Rectal smooth muscle tissue (tissue), 1 donor: ENCODE results near the gene PABPN1L.

Experiments used
- H3K27ac ChIP-seq: one replicate; pipeline ENCODE4 v1.7.0; 2013; ENCODE audit warnings: low read depth, low read length, inconsistent platforms
- H3K27me3 ChIP-seq: one replicate; pipeline ENCODE4 v1.7.0; 2013; ENCODE audit warnings: low read length; ENCODE audit not compliant: control insufficient read depth, insufficient read depth
- H3K36me3 ChIP-seq: one replicate; pipeline ENCODE4 v1.7.0; 2013; ENCODE audit warnings: low read length; ENCODE audit not compliant: control insufficient read depth, insufficient read depth
- H3K4me1 ChIP-seq: one replicate; pipeline ENCODE4 v1.7.0; 2013; ENCODE audit warnings: low read length; ENCODE audit not compliant: control insufficient read depth, insufficient read depth
- H3K4me3 ChIP-seq: one replicate; pipeline ENCODE4 v1.7.0; 2013; ENCODE audit warnings: low read length
- H3K9ac ChIP-seq: one replicate; pipeline ENCODE4 v1.7.0; 2013; ENCODE audit warnings: low read length

PABPN1L gene

GRCh38 chr16:88886420-88886844 is 20.0 kb upstream of the PABPN1L start:
- Histone ChIP-seq H3K4me3 (no peak overlapping the region), H3K4me1 (no peaks in the 10 kb centered on the region), H3K9ac (no peak overlapping the region), H3K27me3 (no peaks in the 10 kb centered on the region), H3K27ac (no peak overlapping the region), H3K36me3 (no peaks in the 10 kb centered on the region)

GRCh38 chr16:88885693-88886280 is 19.3 kb upstream of the PABPN1L start:
- Histone ChIP-seq H3K36me3 (no peaks in the 10 kb centered on the region), H3K4me1 (no peaks in the 10 kb centered on the region), H3K9ac (no peak overlapping the region), H3K4me3 (no peak overlapping the region), H3K27me3 (peaks cover under 1% of the 10 kb centered on the region), H3K27ac (no peak overlapping the region)

GRCh38 chr16:88884569-88885271 is 18.3 kb upstream of the PABPN1L start:
- no peaks in the 10 kb centered on the region for H3K4me1 ChIP-seq
- H3K36me3 ChIP-seq: no peaks in the 10 kb centered on the region
- H3K27me3 ChIP-seq: peaks cover 2% of the 10 kb centered on the region
- no peak overlapping the region for H3K27ac ChIP-seq
- no peak overlapping the region for H3K9ac ChIP-seq
- H3K4me3 ChIP-seq: no peak overlapping the region

- peaks cover 1% of the 10 kb centered on the region for H3K36me3 ChIP-seq
These were observed 17.5 kb upstream of the PABPN1L start for GRCh38 chr16:88883946-88884345.

GRCh38 chr16:88883117-88883895 is 16.8 kb upstream of the PABPN1L start:
- Histone ChIP-seq H3K36me3 (peaks cover 3% of the 10 kb centered on the region), H3K4me1 (no peaks in the 10 kb centered on the region), H3K4me3 (no peak overlapping the region), H3K27ac (no peak overlapping the region), H3K27me3 (peaks cover 2% of the 10 kb centered on the region), H3K9ac (no peak overlapping the region)

More at GRCh38 chr16:88883946-88884345, 17.5 kb upstream of the PABPN1L start:
- Histone ChIP-seq H3K27ac (no peak overlapping the region), H3K9ac (no peak overlapping the region), H3K4me1 (no peaks in the 10 kb centered on the region), H3K27me3 (peaks cover 2% of the 10 kb centered on the region), H3K4me3 (no peak overlapping the region)

- Histone ChIP-seq H3K4me1 (no peaks in the 10 kb centered on the region), H3K27me3 (peaks cover 2% of the 10 kb centered on the region), H3K36me3 (peaks cover 3% of the 10 kb centered on the region), H3K27ac (no peak overlapping the region), H3K9ac (no peak overlapping the region), H3K4me3 (no peak overlapping the region)
These were observed 16.0 kb upstream of the PABPN1L start for GRCh38 chr16:88882358-88883030.

GRCh38 chr16:88881675-88882357 is 15.4 kb upstream of the PABPN1L start:
- no peak overlapping the region for H3K4me3 ChIP-seq
- peaks cover 3% of the 10 kb centered on the region for H3K36me3 ChIP-seq

GRCh38 chr16:88881007-88881615 is 14.7 kb upstream of the PABPN1L start:
- Histone ChIP-seq H3K4me3 (no peak overlapping the region), H3K4me1 (no peaks in the 10 kb centered on the region)

More at GRCh38 chr16:88881675-88882357, 15.4 kb upstream of the PABPN1L start:
- no peak overlapping the region for H3K9ac ChIP-seq
- peaks cover 2% of the 10 kb centered on the region for H3K27me3 ChIP-seq
- H3K27ac ChIP-seq: no peak overlapping the region
- H3K4me1 ChIP-seq: no peaks in the 10 kb centered on the region

GRCh38 chr16:88880226-88881006 is 14.0 kb upstream of the PABPN1L start:
- Histone ChIP-seq H3K27me3 (peaks cover 2% of the 10 kb centered on the region), H3K4me1 (no peaks in the 10 kb centered on the region)

More at GRCh38 chr16:88881007-88881615, 14.7 kb upstream of the PABPN1L start:
- H3K27me3 ChIP-seq: peaks cover 2% of the 10 kb centered on the region
- H3K36me3 ChIP-seq: peaks cover 3% of the 10 kb centered on the region
- no peak overlapping the region for H3K9ac ChIP-seq
- H3K27ac ChIP-seq: no peak overlapping the region

GRCh38 chr16:88879788-88880055 is 13.3 kb upstream of the PABPN1L start:
- no peak overlapping the region for H3K9ac ChIP-seq
- H3K27me3 ChIP-seq: peaks cover 2% of the 10 kb centered on the region
- no peak overlapping the region for H3K4me3 ChIP-seq
- no peaks in the 10 kb centered on the region for H3K4me1 ChIP-seq
- peaks cover 3% of the 10 kb centered on the region for H3K36me3 ChIP-seq
- H3K27ac ChIP-seq: no peak overlapping the region

More at GRCh38 chr16:88880226-88881006, 14.0 kb upstream of the PABPN1L start:
- H3K9ac ChIP-seq: no peak overlapping the region
- no peak overlapping the region for H3K27ac ChIP-seq
- peaks cover 3% of the 10 kb centered on the region for H3K36me3 ChIP-seq
- H3K4me3 ChIP-seq: no peak overlapping the region
